Psoas muscle (tissue), 8 donors: ENCODE measurements around the gene DBH. TPM values are rescaled to one million over a fixed set of nuclear protein-coding genes. Genes with fewer than 3 reads are reported as not detected.

Source experiments
- ATAC-seq, 4 donors: fragments of 200-7000 bp; cut with Tn5 transposase; one replicate each; pipeline ENCODE4 v1.9.1; 2020; ENCODE audit warnings: moderate library complexity in 3 of 4, mild to moderate bottlenecking in 2 of 4
- DNase-seq, 2 donors: peaks; one replicate each; pipeline ENCODE4 v3.0.0-alpha.2; 2020
- H3K27ac ChIP-seq: fragments of 200-600 bp; one replicate; pipeline ENCODE4 v1.8.0; 2022
- H3K27me3 ChIP-seq, 3 donors: fragments of 200-600 bp in 1 of 3; one replicate each; pipeline versions ENCODE4 v1.6.1 to v1.8.0; 2013 to 2022; ENCODE audit warnings: low read length in 2 of 3, mild to moderate bottlenecking in 2 of 3, moderate library complexity in 1 of 3; ENCODE audit not compliant: insufficient read depth in 3 of 3
- H3K36me3 ChIP-seq, 2 donors: fragments of 200-600 bp in 1 of 2; one replicate each; pipeline versions ENCODE4 v1.6.1 to v1.8.0; 2013 to 2022; ENCODE audit warnings: low read depth in 1 of 2, mild to moderate bottlenecking in 1 of 2, moderate library complexity in 1 of 2; ENCODE audit not compliant: insufficient read depth in 1 of 2
- H3K4me1 ChIP-seq: fragments of 200-600 bp; one replicate; pipeline ENCODE4 v1.8.0; 2022
- H3K4me3 ChIP-seq: fragments of 200-600 bp; one replicate; pipeline ENCODE4 v1.8.0; 2022; ENCODE audit warnings: mild to moderate bottlenecking
- H3K9me3 ChIP-seq: fragments of 200-600 bp; one replicate; pipeline ENCODE4 v1.8.0; 2022
- WGBS, 3 donors: extraction: QIAGEN DNeasy Blood & Tissue Kit; methylation state at CpG; one replicate each; pipeline versions ENCODE4 v1.1.6 to v1.1.7; 2013; 5-methylcytosine and 5-hydroxymethylcytosine counted together
- intact Hi-C, 2 donors: fragments of 100-400 bp; cut with DNase I; formaldehyde crosslinking; loops; one replicate each; pipeline versions ENCODE4 v1.11.0 to v1.14.2; 2022
- polyA plus RNA-seq, 3 donors: library from polyadenylated mRNA; stranded (reverse); fragments of 200-250 nt; gene quantifications; one replicate each; pipeline ENCODE4 v1.2.3, GENCODE V29; 2013
- total RNA-seq, 4 donors: library from RNA; stranded (reverse); fragmentation: NEBNext Ultra II Directional in 2 of 4; extraction: Animal tissue kit (Norgen Biotek cat#: 25700) in 2 of 4; gene quantifications; one replicate each; pipeline versions ENCODE4 v1.2.1 to v1.2.4, GENCODE V29; 2021 to 2023
- TF ChIP-seq, protein P1 (sequence below): fragments of 200-600 bp; IDR thresholded peaks from one replicate; pipeline ENCODE4 v1.8.0; 2022; ENCODE audit warnings: antibody characterized with exemption
- donor health status: healthy with polysubstance abuse.
- donor health status: DM: no; HTN: no; CAD: no; lungs with moderate emphysema.
- donor health status: Bipolar disorder and iron deficiency.
- donor health status: healthy.
- donor health status: DM: yes; HTN: yes; CAD: no.
- donor health status: DM: no; HTN: no; CAD: no.
- donor health status: DM: no; HTN: no; CAD: no.
- donor health status: DM: yes; HTN: yes; CAD: no.

DBH gene
- total and polyA plus RNA-seq, 7 donors: 0.01 to 0.30 (median 0.05) TPM; not detected in 3

- WGBS, 3 donors: 71 to 82% (median 81%) methylated on average over 6 to 7 of the region's 7 CpGs
- H3K27me3 ChIP-seq: peaks cover 0 to 25% (median 4%) of the 10 kb centered on the region in 3 donors
- H3K4me1 ChIP-seq: no peaks in the 10 kb centered on the region
- H3K27ac ChIP-seq: no peak overlapping the region
- intact Hi-C loops: no loop called here
- no peak overlapping the region for H3K4me3 ChIP-seq
- DNase-seq: peak in 1 of 2 donors; percentile 36
- no peak for ATAC-seq
- H3K9me3 ChIP-seq: peaks cover 16% of the 10 kb centered on the region
- TF ChIP-seq, protein P1, sequence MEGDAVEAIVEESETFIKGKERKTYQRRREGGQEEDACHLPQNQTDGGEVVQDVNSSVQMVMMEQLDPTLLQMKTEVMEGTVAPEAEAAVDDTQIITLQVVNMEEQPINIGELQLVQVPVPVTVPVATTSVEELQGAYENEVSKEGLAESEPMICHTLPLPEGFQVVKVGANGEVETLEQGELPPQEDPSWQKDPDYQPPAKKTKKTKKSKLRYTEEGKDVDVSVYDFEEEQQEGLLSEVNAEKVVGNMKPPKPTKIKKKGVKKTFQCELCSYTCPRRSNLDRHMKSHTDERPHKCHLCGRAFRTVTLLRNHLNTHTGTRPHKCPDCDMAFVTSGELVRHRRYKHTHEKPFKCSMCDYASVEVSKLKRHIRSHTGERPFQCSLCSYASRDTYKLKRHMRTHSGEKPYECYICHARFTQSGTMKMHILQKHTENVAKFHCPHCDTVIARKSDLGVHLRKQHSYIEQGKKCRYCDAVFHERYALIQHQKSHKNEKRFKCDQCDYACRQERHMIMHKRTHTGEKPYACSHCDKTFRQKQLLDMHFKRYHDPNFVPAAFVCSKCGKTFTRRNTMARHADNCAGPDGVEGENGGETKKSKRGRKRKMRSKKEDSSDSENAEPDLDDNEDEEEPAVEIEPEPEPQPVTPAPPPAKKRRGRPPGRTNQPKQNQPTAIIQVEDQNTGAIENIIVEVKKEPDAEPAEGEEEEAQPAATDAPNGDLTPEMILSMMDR: no peak
- no peaks in the 10 kb centered on the region for H3K36me3 ChIP-seq
These were observed 37.2 kb upstream of the DBH start for GRCh38 chr9:133598978-133599377.

DNA sequence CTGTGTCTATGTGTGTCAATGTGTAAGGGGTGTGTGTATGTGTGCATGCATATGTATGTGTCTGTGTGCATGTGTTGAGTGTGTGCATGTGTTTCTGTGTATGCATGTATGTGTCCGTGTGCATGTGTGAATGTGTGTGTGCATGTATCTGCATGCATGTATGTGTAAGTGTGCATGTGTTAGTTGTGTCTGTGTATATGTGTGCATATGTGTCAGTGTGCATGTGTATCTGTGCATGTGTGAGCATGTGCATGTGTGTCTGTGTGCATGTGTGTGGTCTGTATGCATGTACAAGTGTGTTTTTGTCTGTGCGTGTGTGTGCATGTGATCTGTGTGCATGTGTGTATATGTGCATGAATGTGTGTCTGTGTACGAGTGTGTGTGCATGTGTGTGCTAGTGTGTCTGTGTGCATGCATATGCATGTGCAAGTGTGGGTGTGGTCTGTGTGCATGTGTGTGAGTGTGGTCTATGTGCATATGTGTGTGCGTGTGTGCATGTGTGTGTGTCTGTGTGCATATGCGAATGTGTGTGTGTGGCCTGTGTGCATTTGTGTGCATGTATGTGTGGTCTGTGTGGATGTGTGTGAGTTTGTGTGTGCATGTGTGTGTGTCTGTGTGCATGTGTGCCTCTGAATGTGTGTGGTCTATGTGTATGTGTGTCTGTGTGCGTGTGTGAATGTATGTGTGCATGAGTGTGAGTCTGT lies 36.5 kb upstream of the DBH start:
- Histone ChIP-seq H3K27ac (no peak overlapping the region), H3K4me3 (no peak overlapping the region), H3K27me3 (peaks cover 0 to 24% (median 4%) of the 10 kb centered on the region in 3 donors), H3K4me1 (no peaks in the 10 kb centered on the region), H3K36me3 (no peaks in the 10 kb centered on the region), H3K9me3 (peaks cover 16% of the 10 kb centered on the region)
- TF ChIP-seq, protein P1: no peak
- intact Hi-C loops: no loop called here
- DNase-seq (no peak), ATAC-seq (no peak)
- WGBS, 3 donors: 93 to 94% (median 93%) methylated on average over 6 of the region's 6 CpGs

DNA sequence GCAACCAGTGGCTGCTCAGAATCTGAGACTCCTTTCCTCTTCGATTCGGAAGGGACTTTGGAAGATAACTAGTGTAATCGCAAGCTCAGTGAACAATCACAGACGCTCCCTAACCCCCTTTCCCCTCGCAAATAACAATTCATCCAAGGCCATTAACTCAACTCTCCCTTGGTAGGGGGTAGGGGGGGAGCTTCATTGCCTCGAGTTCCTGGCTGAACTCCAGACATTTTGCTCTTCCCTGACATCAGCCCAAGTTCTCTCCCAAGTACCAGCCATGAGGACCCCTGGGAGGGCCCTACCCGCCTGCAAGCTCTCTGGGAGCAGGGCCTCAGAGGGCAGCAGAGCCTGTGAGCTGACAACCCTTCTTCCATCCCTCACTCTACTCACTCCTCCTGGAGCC lies 35.4 kb upstream of the DBH start:
- Histone ChIP-seq H3K36me3 (no peaks in the 10 kb centered on the region), H3K4me3 (no peak overlapping the region), H3K27ac (no peak overlapping the region), H3K9me3 (peaks cover 16% of the 10 kb centered on the region), H3K27me3 (peaks cover 0 to 32% (median 6%) of the 10 kb centered on the region in 3 donors), H3K4me1 (no peaks in the 10 kb centered on the region)
- no peak for ATAC-seq
- intact Hi-C loops: no loop called here
- TF ChIP-seq, protein P1: no peak
- no peak for DNase-seq
- WGBS, 3 donors: 46 to 58% (median 57%) methylated on average over 7 of the region's 7 CpGs

- TF ChIP-seq, protein P1: no peak
- WGBS, 3 donors: 71 to 80% (median 78%) methylated on average over 8 to 10 of the region's 10 CpGs
- Histone ChIP-seq H3K27me3 (peaks cover 0 to 42% (median 10%) of the 10 kb centered on the region in 3 donors), H3K27ac (no peak overlapping the region), H3K4me1 (no peaks in the 10 kb centered on the region), H3K4me3 (no peak overlapping the region), H3K36me3 (no peaks in the 10 kb centered on the region), H3K9me3 (peaks cover 16% of the 10 kb centered on the region)
- DNase-seq (peak in 1 of 2 donors; percentile 19), ATAC-seq (no peak)
- intact Hi-C loops: loop anchor here in 1 of 2 donors (2.0 kb wide), 1 partner anchor 31 kb away; no protein-coding TSS in a partner anchor
These were observed 34.4 kb upstream of the DBH start for GRCh38 chr9:133601746-133602145.
